Measurements from ENCODE around the gene OLFML2B. TPM values are rescaled to one million over a fixed set of nuclear protein-coding genes. Genes with fewer than 3 reads are reported as not detected.

Gene OLFML2B
- total RNA-seq, 1 experiment from 2014 or later: 3.4 TPM

GRCh38 chr1:161952607-161953172 lies 71.0 kb downstream of the OLFML2B start:
- POLR2A ChIA-PET (ENCODE audit: low non-redundant PET): no interaction called here
- Histone ChIP-seq H3K36me3 (ENCODE audit: insufficient read depth, low read length, poor library complexity, severe bottlenecking) (no peaks in the 10 kb centered on the region), H3K9me3 (ENCODE audit: low read depth, low read length, poor library complexity, severe bottlenecking) (no peaks in the 10 kb centered on the region), H3K4me3 (ENCODE audit: low read depth, low read length, poor library complexity, severe bottlenecking) (no peak overlapping the region), H3K27ac (ENCODE audit: low read depth, low read length, poor library complexity, severe bottlenecking) (no peak overlapping the region), H3K4me1 (ENCODE audit: insufficient read depth, low read length, poor library complexity, severe bottlenecking) (peaks cover 26% of the 10 kb centered on the region), H3K27me3 (replicated peaks; ENCODE audit: insufficient read depth, low read depth, low read length, poor library complexity) (no peaks in the 10 kb centered on the region)
- no peak for DNase-seq (ENCODE audit: low spot score)
- intact Hi-C loops (cut with micrococcal nuclease; ENCODE audit: unreplicated experiment): no loop called here
- TF ChIP-seq CTCF (conservative IDR thresholded peaks at IDR 0.05; ENCODE audit: low read depth, low read length): no peak
- no peak for TF ChIP-seq EZH2 (IDR thresholded peaks at IDR 0.05; ENCODE audit: borderline replicate concordance, low read depth, low read length, poor library complexity, severe bottlenecking)
- CTCF ChIA-PET: no interaction called here
- BruUV-seq (replicated peaks): no TSS peak

GRCh38 chr1:161951646-161952045 lies 72.0 kb downstream of the OLFML2B start:
- Histone ChIP-seq H3K27ac (ENCODE audit: low read depth, low read length, poor library complexity, severe bottlenecking) (no peak overlapping the region), H3K36me3 (ENCODE audit: insufficient read depth, low read length, poor library complexity, severe bottlenecking) (no peaks in the 10 kb centered on the region), H3K4me3 (ENCODE audit: low read depth, low read length, poor library complexity, severe bottlenecking) (no peak overlapping the region), H3K9me3 (ENCODE audit: low read depth, low read length, poor library complexity, severe bottlenecking) (no peaks in the 10 kb centered on the region), H3K4me1 (ENCODE audit: insufficient read depth, low read length, poor library complexity, severe bottlenecking) (peaks cover 22% of the 10 kb centered on the region), H3K27me3 (replicated peaks; ENCODE audit: insufficient read depth, low read depth, low read length, poor library complexity) (no peaks in the 10 kb centered on the region)
- intact Hi-C loops (cut with micrococcal nuclease; ENCODE audit: unreplicated experiment): no loop called here
- ChIA-PET CTCF (no interaction called here), POLR2A (ENCODE audit: low non-redundant PET) (no interaction called here)
- BruUV-seq (replicated peaks): no TSS peak
- TF ChIP-seq EZH2 (IDR thresholded peaks at IDR 0.05; ENCODE audit: borderline replicate concordance, low read depth, low read length, poor library complexity, severe bottlenecking) (no peak), CTCF (conservative IDR thresholded peaks at IDR 0.05; ENCODE audit: low read depth, low read length) (no peak)
- DNase-seq (ENCODE audit: low spot score): no peak

GRCh38 chr1:161950377-161950776 lies 73.3 kb downstream of the OLFML2B start:
- POLR2A ChIA-PET (ENCODE audit: low non-redundant PET): no interaction called here
- BruUV-seq (replicated peaks): no TSS peak
- TF ChIP-seq CTCF (conservative IDR thresholded peaks at IDR 0.05; ENCODE audit: low read depth, low read length) (no peak), EZH2 (IDR thresholded peaks at IDR 0.05; ENCODE audit: borderline replicate concordance, low read depth, low read length, poor library complexity, severe bottlenecking) (no peak)
- peaks cover 9% of the 10 kb centered on the region for H3K4me1 ChIP-seq (ENCODE audit: insufficient read depth, low read length, poor library complexity, severe bottlenecking)
- no peaks in the 10 kb centered on the region for H3K36me3 ChIP-seq (ENCODE audit: insufficient read depth, low read length, poor library complexity, severe bottlenecking)
- no peaks in the 10 kb centered on the region for H3K9me3 ChIP-seq (ENCODE audit: low read depth, low read length, poor library complexity, severe bottlenecking)
- CTCF ChIA-PET: no interaction called here
- no peak for DNase-seq (ENCODE audit: low spot score)
- H3K4me3 ChIP-seq (ENCODE audit: low read depth, low read length, poor library complexity, severe bottlenecking): no peak overlapping the region
- intact Hi-C loops (cut with micrococcal nuclease; ENCODE audit: unreplicated experiment): no loop called here
- no peaks in the 10 kb centered on the region for H3K27me3 ChIP-seq (replicated peaks; ENCODE audit: insufficient read depth, low read depth, low read length, poor library complexity)
- H3K27ac ChIP-seq (ENCODE audit: low read depth, low read length, poor library complexity, severe bottlenecking): no peak overlapping the region
